IMR-90 (cell line): Measurements from ENCODE around the gene C7orf25. TPM values are rescaled to one million over a fixed set of nuclear protein-coding genes. Genes with fewer than 3 reads are reported as not detected.

Source experiments
- ATAC-seq: fragments of 200-7000 bp; cut with Tn5 transposase; 2 replicates; pipeline ENCODE4 v1.9.1; 2020; ENCODE audit warnings: low read depth, mild to moderate bottlenecking, moderate library complexity
- BruUV-seq: library from RNA; stranded (reverse); fragments of 400-500 nt; replicated peaks from 2 replicates; lab custom pipeline; 2021; lab: Mats Ljungman, UMichigan
- CTCF ChIA-PET: fragments of 300-600 bp; formaldehyde crosslinking; extraction: SDS; loops from one replicate; lab custom pipeline; 2021; ENCODE audit warnings: antibody characterized with exemption; lab: Yijun Ruan, JAX
- POLR2A ChIA-PET: fragments of 300-600 bp; sonication (Branson Sonifier 250); formaldehyde crosslinking; loops from one replicate; lab custom pipeline; 2022; ENCODE audit warnings: antibody characterized with exemption; ENCODE audit not compliant: unreplicated experiment; lab: Charles Lee
- DNase-seq: peaks from one replicate; pipeline ENCODE4 v3.0.0; 2013
- H2AFZ ChIP-seq: replicated peaks from 2 replicates; pipeline ENCODE3; 2013; ENCODE audit warnings: low read length, mild to moderate bottlenecking; ENCODE audit not compliant: poor library complexity
- H2AK5ac ChIP-seq: 2 replicates; pipeline ENCODE4 v1.6.1; 2013; ENCODE audit warnings: low read depth, low read length, inconsistent platforms
- H2AK9ac ChIP-seq: replicated peaks from 2 replicates; pipeline ENCODE3; 2013; ENCODE audit warnings: mild to moderate bottlenecking, low read depth, low read length, moderate library complexity; ENCODE audit not compliant: poor library complexity
- H2BK120ac ChIP-seq: 2 replicates; pipeline ENCODE4 v1.6.1; 2013; ENCODE audit warnings: low read depth, low read length, inconsistent platforms
- H2BK15ac ChIP-seq: 3 replicates; pipeline ENCODE4 v1.6.1; 2013; ENCODE audit warnings: low read depth, low read length, inconsistent platforms
- H2BK20ac ChIP-seq: 2 replicates; pipeline ENCODE4 v1.6.1; 2013; ENCODE audit warnings: low read depth, mild to moderate bottlenecking, inconsistent platforms, low read length, moderate library complexity
- H2BK5ac ChIP-seq: 2 replicates; pipeline ENCODE4 v1.6.1; 2013; ENCODE audit warnings: mild to moderate bottlenecking, low read depth, low read length, inconsistent platforms; ENCODE audit not compliant: poor library complexity, severe bottlenecking
- H3K14ac ChIP-seq: replicated peaks from 2 replicates; pipeline ENCODE4 v1.6.1; 2013; ENCODE audit warnings: low read depth, low read length, inconsistent platforms
- H3K18ac ChIP-seq: 2 replicates; pipeline ENCODE4 v1.6.1; 2013; ENCODE audit warnings: low read depth, low read length, control low read depth
- H3K23ac ChIP-seq: 2 replicates; pipeline ENCODE4 v1.6.1; 2013; ENCODE audit warnings: low read depth, low read length, inconsistent platforms
- H3K27ac ChIP-seq: 2 replicates; pipeline ENCODE4 v1.5.1; 2013; ENCODE audit warnings: mild to moderate bottlenecking, control low read depth, low read length; ENCODE audit not compliant: insufficient read depth
- H3K27me3 ChIP-seq: 2 replicates; pipeline ENCODE4 v1.6.1; 2013; ENCODE audit warnings: low read length; ENCODE audit not compliant: control insufficient read depth, insufficient read depth
- H3K36me3 ChIP-seq: 2 replicates; pipeline ENCODE4 v1.6.1; 2013; ENCODE audit warnings: low read length, mixed read lengths; ENCODE audit not compliant: control insufficient read depth, insufficient read depth
- H3K4ac ChIP-seq: 2 replicates; pipeline ENCODE4 v1.6.1; 2013; ENCODE audit warnings: low read depth, low read length, inconsistent platforms
- H3K4me1 ChIP-seq: 2 replicates; pipeline ENCODE4 v1.6.1; 2013; ENCODE audit warnings: low read length, mixed read lengths; ENCODE audit not compliant: control insufficient read depth, insufficient read depth
- H3K4me2 ChIP-seq: 2 replicates; pipeline ENCODE4 v1.6.1; 2013; ENCODE audit warnings: low read depth, mild to moderate bottlenecking, control low read depth, low read length, moderate library complexity
- H3K4me3 ChIP-seq: 2 replicates; pipeline ENCODE4 v1.5.1; 2013; ENCODE audit warnings: low read depth, mild to moderate bottlenecking, control low read depth, low read length, moderate library complexity; ENCODE audit not compliant: insufficient read depth
- H3K56ac ChIP-seq: 2 replicates; pipeline ENCODE4 v1.6.1; 2013; ENCODE audit warnings: low read length, inconsistent platforms; ENCODE audit not compliant: insufficient read depth; ENCODE audit errors: extremely low read depth
- H3K79me1 ChIP-seq, 2 experiments: 2 replicates each; pipeline ENCODE4 v1.6.1; 2013; ENCODE audit warnings: low read length in 2 of 2, inconsistent platforms in 1 of 2, low read depth in 1 of 2
- H3K9ac ChIP-seq: 2 replicates; pipeline ENCODE4 v1.6.1; 2013; ENCODE audit warnings: low read depth, low read length, control low read depth
- H3K9me1 ChIP-seq: 2 replicates; pipeline ENCODE4 v1.6.1; 2013; ENCODE audit warnings: low read length, inconsistent platforms; ENCODE audit not compliant: insufficient read depth
- H3K9me3 ChIP-seq: 2 replicates; pipeline ENCODE4 v1.6.1; 2013; ENCODE audit warnings: low read length; ENCODE audit not compliant: control insufficient read depth, insufficient read depth
- H4K20me1 ChIP-seq: 2 replicates; pipeline ENCODE4 v1.6.1; 2013; ENCODE audit warnings: low read length, inconsistent platforms; ENCODE audit not compliant: insufficient read depth
- H4K5ac ChIP-seq: 2 replicates; pipeline ENCODE4 v1.6.1; 2013; ENCODE audit warnings: mild to moderate bottlenecking, low read depth, low read length, control low read depth
- H4K8ac ChIP-seq, 2 experiments: 2 replicates each; pipeline ENCODE4 v1.6.1; 2013; ENCODE audit warnings: low read depth in 2 of 2, low read length in 2 of 2, control low read depth in 1 of 2, inconsistent platforms in 1 of 2
- H4K91ac ChIP-seq: 2 replicates; pipeline ENCODE4 v1.6.1; 2013; ENCODE audit warnings: low read depth, low read length, inconsistent platforms; ENCODE audit not compliant: insufficient read depth
- BHLHE40 ChIP-seq: fragments of 150-350 bp; IDR thresholded peaks from 2 replicates; pipeline ENCODE4 v1.6.1; 2016; ENCODE audit warnings: mild to moderate bottlenecking, low read depth, low read length
- CEBPB ChIP-seq: IDR thresholded peaks from 2 replicates; pipeline ENCODE4 v1.6.1; 2012; ENCODE audit warnings: low read depth, low read length, improper control_type of control experiment
- CHD1 ChIP-seq: IDR thresholded peaks from 2 replicates; pipeline ENCODE4 v1.6.1; 2012; ENCODE audit warnings: low read depth, low read length, improper control_type of control experiment
- FOS ChIP-seq: fragments of 150-350 bp; IDR thresholded peaks from 2 replicates; pipeline ENCODE4 v1.6.1; 2016; ENCODE audit warnings: low read depth, low read length
- MAFK ChIP-seq: IDR thresholded peaks from 2 replicates; pipeline ENCODE4 v1.6.1; 2012; ENCODE audit warnings: low read depth, low read length, improper control_type of control experiment
- MAZ ChIP-seq: IDR thresholded peaks from 2 replicates; pipeline ENCODE4 v1.6.1; 2012; ENCODE audit warnings: low read depth, mild to moderate bottlenecking, low read length, improper control_type of control experiment, moderate library complexity, borderline replicate concordance
- MXI1 ChIP-seq: IDR thresholded peaks from 2 replicates; pipeline ENCODE4 v1.6.1; 2012; ENCODE audit warnings: low read depth, mild to moderate bottlenecking, low read length, moderate library complexity, borderline replicate concordance
- POLR2A ChIP-seq: IDR thresholded peaks from 2 replicates; pipeline ENCODE4 v1.6.1; 2012; ENCODE audit warnings: mild to moderate bottlenecking, low read depth, low read length
- RAD21 ChIP-seq: IDR thresholded peaks from 2 replicates; pipeline ENCODE4 v1.6.1; 2012; ENCODE audit warnings: low read length, improper control_type of control experiment
- RCOR1 ChIP-seq: IDR thresholded peaks from 2 replicates; pipeline ENCODE4 v1.6.1; 2012; ENCODE audit warnings: mild to moderate bottlenecking, low read length, improper control_type of control experiment; ENCODE audit not compliant: insufficient replicate concordance
- RFX5 ChIP-seq: IDR thresholded peaks from 2 replicates; pipeline ENCODE4 v1.8.0; 2012; ENCODE audit warnings: low read depth, mild to moderate bottlenecking, low read length, moderate library complexity
- WGBS, 2 experiments: methylation state at CpG; one replicate each; pipeline versions ENCODE4 v1.1.5 to v1.1.7; 2013; ENCODE audit warnings: missing lambda C conversion rate in 2 of 2; ENCODE audit not compliant: insufficient read length in 1 of 2; ENCODE audit errors: extremely low coverage in 2 of 2; 5-methylcytosine and 5-hydroxymethylcytosine counted together
- dilution Hi-C: fragments of 300-500 bp; cut with HindIII; formaldehyde crosslinking; loops from one replicate; pipeline ENCODE4 v1.14.3; 2018; ENCODE audit warnings: low sequenced_read_pairs; ENCODE audit not compliant: unreplicated experiment
- in situ Hi-C: fragments of 300-500 bp; cut with MboI; formaldehyde crosslinking; loops from 3 replicates; pipeline ENCODE4 v1.14.3; 2019; ENCODE audit warnings: low sequenced_read_pairs, inconsistent platforms, mixed read lengths
- intact Hi-C: fragments of 100-400 bp; cut with micrococcal nuclease; formaldehyde crosslinking; loops from 2 replicates; pipeline ENCODE4 v1.10.0; 2022
- polyA plus RNA-seq, 3 experiments: library from polyadenylated mRNA; depleted of rRNA; stranded (reverse); fragments of >200 nt; gene quantifications; 2 replicates each; pipeline ENCODE4 v1.2.3, GENCODE V29; 2012; ENCODE audit warnings: low replicate concordance in 1 of 3
- total RNA-seq: library from RNA; depleted of rRNA; stranded (reverse); fragments of >200 nt; gene quantifications from 2 replicates; pipeline ENCODE4 v1.2.3, GENCODE V29; 2012
- TF ChIP-seq, protein P1 (sequence below): conservative IDR thresholded peaks from 2 replicates; pipeline ENCODE4 v1.5.1; 2012; ENCODE audit warnings: mild to moderate bottlenecking, low read depth, low read length, improper control_type of control experiment
- TF ChIP-seq, protein P2 (sequence below): fragments of 150-350 bp; IDR thresholded peaks from 2 replicates; pipeline ENCODE4 v1.6.1; 2017; ENCODE audit warnings: mild to moderate bottlenecking, antibody characterized with exemption, low read length, low read depth

C7orf25 gene
- total and polyA plus RNA-seq, 2 of the 4 experiments (the other 2 are of a cell fraction), result 4.5 to 6.1 TPM

DNA sequence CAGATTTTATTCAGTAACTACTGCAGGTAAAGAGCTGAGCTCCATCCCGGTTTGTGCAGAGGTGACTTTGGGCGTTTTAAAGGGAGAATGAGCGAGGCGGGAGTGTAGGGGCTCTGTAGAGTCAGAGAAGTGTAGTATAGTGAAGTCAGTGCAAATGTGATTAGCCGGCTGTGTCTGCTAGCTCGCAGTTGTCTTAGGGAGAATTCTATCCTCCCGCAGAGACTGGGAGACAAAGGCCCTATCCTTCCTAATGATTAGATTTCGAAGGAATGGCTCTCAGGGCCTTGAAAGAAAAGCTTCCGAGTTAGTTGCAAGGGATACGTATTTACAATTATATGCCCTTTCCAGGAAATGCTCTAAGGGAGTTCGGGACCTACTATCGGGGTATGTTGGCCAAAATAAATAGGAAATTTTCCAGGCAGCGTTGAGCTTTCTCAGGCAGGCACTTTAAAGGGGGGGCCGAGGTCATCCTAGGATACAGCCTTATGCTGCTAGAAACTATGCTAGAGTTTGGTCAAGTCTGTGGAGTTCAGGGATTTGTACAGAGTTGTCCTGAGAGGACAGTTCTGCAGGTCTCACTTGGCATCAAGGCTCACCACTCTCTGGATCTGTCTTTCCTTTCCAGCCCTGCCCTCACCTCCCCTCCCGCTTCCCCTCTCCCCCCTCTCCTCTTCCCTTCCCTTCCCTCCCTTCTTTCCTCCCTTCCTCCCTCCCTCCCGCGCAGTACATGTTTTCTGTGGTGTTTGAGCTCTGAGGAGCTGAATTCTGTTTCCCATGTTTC is 21.1 kb upstream of the C7orf25 start:
- dilution Hi-C loops (loop anchor here (25.0 kb wide), 1 partner anchor 304 kb away; no protein-coding TSS in a partner anchor), in situ Hi-C loops (loop anchor here (25.0 kb wide), 1 partner anchor 904 kb away; no protein-coding TSS in a partner anchor), intact Hi-C loops (loop anchor here (2.0 to 10.0 kb wide), 3 partner anchors 328 to 769 kb away; partner anchors contain the start of gene STK17A)
- Histone ChIP-seq H3K36me3 (peaks cover 9% of the 10 kb centered on the region), H4K91ac (no peak overlapping the region), H3K9me3 (no peaks in the 10 kb centered on the region), H3K4me3 (peak overlapping the region; percentile 69), H3K27ac (peak overlapping the region; percentile 65), H3K56ac (peak overlapping the region; percentile 65), H3K4me2 (peak overlapping the region; percentile 83), H2BK5ac (peak overlapping the region; percentile 19), H4K5ac (no peak overlapping the region), H2BK120ac (no peak overlapping the region), H3K4me1 (peaks cover 4% of the 10 kb centered on the region), H2AK5ac (peak overlapping the region; percentile 53; the same call in 1 of the 2 replicates), H2BK15ac (no peak overlapping the region), H3K9me1 (peaks cover 4% of the 10 kb centered on the region; the same call in 1 of the 2 replicates), H2BK20ac (no peak overlapping the region), H3K27me3 (no peaks in the 10 kb centered on the region), H4K20me1 (peaks cover 31% of the 10 kb centered on the region), H3K9ac (peak overlapping the region; percentile 72), H3K14ac (peak overlapping the region; percentile 46), H2AK9ac (peak overlapping the region; percentile 84), H3K79me1 (peaks cover 17 to 60% of the 10 kb centered on the region in 2 experiments), H3K23ac (peak overlapping the region; percentile 51), H3K18ac (no peak overlapping the region; the same call in 1 of the 2 replicates), H3K4ac (peak overlapping the region; percentile 43), H4K8ac (peak overlapping the region in 1 of 2 experiments; percentile 75; a peak in 1 of 4 replicates), H2AFZ (peak overlapping the region; percentile 92)
- DNase-seq (peak; percentile 26), ATAC-seq (peak; percentile 41)
- TF ChIP-seq POLR2A (no peak), MAFK (no peak), RAD21 (no peak), CHD1 (no peak), FOS (no peak), RCOR1 (no peak), MAZ (no peak), RFX5 (no peak), CEBPB (no peak), BHLHE40 (no peak), MXI1 (no peak)
- TF ChIP-seq, protein P1, sequence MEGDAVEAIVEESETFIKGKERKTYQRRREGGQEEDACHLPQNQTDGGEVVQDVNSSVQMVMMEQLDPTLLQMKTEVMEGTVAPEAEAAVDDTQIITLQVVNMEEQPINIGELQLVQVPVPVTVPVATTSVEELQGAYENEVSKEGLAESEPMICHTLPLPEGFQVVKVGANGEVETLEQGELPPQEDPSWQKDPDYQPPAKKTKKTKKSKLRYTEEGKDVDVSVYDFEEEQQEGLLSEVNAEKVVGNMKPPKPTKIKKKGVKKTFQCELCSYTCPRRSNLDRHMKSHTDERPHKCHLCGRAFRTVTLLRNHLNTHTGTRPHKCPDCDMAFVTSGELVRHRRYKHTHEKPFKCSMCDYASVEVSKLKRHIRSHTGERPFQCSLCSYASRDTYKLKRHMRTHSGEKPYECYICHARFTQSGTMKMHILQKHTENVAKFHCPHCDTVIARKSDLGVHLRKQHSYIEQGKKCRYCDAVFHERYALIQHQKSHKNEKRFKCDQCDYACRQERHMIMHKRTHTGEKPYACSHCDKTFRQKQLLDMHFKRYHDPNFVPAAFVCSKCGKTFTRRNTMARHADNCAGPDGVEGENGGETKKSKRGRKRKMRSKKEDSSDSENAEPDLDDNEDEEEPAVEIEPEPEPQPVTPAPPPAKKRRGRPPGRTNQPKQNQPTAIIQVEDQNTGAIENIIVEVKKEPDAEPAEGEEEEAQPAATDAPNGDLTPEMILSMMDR, result no peak
- TF ChIP-seq, protein P2, sequence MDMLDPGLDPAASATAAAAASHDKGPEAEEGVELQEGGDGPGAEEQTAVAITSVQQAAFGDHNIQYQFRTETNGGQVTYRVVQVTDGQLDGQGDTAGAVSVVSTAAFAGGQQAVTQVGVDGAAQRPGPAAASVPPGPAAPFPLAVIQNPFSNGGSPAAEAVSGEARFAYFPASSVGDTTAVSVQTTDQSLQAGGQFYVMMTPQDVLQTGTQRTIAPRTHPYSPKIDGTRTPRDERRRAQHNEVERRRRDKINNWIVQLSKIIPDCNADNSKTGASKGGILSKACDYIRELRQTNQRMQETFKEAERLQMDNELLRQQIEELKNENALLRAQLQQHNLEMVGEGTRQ, result no peak
- POLR2A ChIA-PET, result interaction anchor here (1.0 kb wide), 1 partner anchor 514 kb away, joined by 5 read pairs; no protein-coding TSS in a partner anchor
- CTCF ChIA-PET, result interaction anchor here (1.0 to 2.1 kb wide), 4 partner anchors 8 to 992 kb away, joined by 5 to 8 read pairs (median 6); no protein-coding TSS in a partner anchor
- 0% methylated on average over 1 of the region's 17 CpGs; no CpG with 5 or more reads in 1 of the 2 experiments for WGBS, 2 experiments
- no TSS peak for BruUV-seq
